Type B pancreatic cell (in vitro differentiated cells): ENCODE data around the gene VPS72. TPM values are rescaled to one million over a fixed set of nuclear protein-coding genes. Genes with fewer than 3 reads are reported as not detected.

ENCODE experiments used
- DNase-seq: peaks from one replicate; pipeline ENCODE4 v3.0.0; 2021; ENCODE audit warnings: mixed read lengths; ENCODE audit not compliant: unreplicated experiment; ENCODE audit errors: extremely low spot score
- H3K27ac Mint-ChIP-seq: 2 replicates; pipeline ENCODE4 v1.8.0; 2021; ENCODE audit warnings: mild to moderate bottlenecking, mixed read lengths
- H3K27me3 Mint-ChIP-seq: 2 replicates; pipeline ENCODE4 v1.8.0; 2021; ENCODE audit warnings: mixed read lengths
- H3K36me3 Mint-ChIP-seq: 2 replicates; pipeline ENCODE4 v1.8.0; 2021; ENCODE audit warnings: mixed read lengths
- H3K4me1 Mint-ChIP-seq: one replicate; pipeline ENCODE4 v1.8.0; 2021; ENCODE audit warnings: mixed read lengths; ENCODE audit not compliant: unreplicated experiment
- H3K4me3 Mint-ChIP-seq: 2 replicates; pipeline ENCODE4 v1.8.0; 2021; ENCODE audit warnings: mild to moderate bottlenecking, mixed read lengths
- H3K9me3 Mint-ChIP-seq: 2 replicates; pipeline ENCODE4 v1.8.0; 2021; ENCODE audit warnings: mixed read lengths
- CTCF ChIP-seq: fragments of 200-600 bp; sonication (generic); conservative IDR thresholded peaks from 2 replicates; pipeline ENCODE4 v1.5.0; 2021; ENCODE audit warnings: antibody characterized with exemption, mild to moderate bottlenecking
- total RNA-seq: library from RNA; stranded (reverse); gene quantifications from 2 replicates; pipeline ENCODE4 v1.2.1, GENCODE V29; 2021; ENCODE audit warnings: low replicate concordance

The VPS72 gene
- total RNA-seq, 1 donor from 2014 or later = 95.8 TPM

DNA sequence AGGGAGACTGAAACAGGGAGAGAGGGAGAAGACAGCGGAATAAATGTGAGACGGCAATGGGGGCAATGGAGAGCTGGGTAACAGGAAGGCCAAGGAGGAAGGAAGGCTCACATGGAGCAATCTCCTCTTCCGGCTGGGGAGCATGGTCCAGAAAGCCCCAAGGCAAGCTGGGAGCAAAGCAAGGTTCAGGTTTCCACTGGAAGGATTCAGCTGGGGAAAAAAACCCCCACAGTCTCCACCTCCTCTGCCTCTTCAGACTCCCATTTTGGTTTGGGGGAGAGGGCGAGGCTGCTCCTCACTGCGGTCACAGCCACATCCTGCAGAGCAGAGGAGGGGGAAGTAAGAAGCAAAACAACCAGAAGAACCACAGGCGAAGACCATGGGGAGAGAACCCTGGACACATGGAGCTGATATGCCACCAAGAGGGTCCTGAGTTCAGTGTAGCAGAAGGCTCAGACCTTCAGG is 32.9 kb downstream of the VPS72 start:
- no peak for DNase-seq
- no peak overlapping the region for H3K27ac Mint-ChIP-seq
- no peak overlapping the region for H3K4me3 Mint-ChIP-seq
- H3K4me1 Mint-ChIP-seq = no peaks in the 10 kb centered on the region
- no peaks in the 10 kb centered on the region for H3K9me3 Mint-ChIP-seq
- no peaks in the 10 kb centered on the region for H3K27me3 Mint-ChIP-seq
- peaks cover 14% of the 10 kb centered on the region for H3K36me3 Mint-ChIP-seq
- TF ChIP-seq CTCF = no peak

DNA sequence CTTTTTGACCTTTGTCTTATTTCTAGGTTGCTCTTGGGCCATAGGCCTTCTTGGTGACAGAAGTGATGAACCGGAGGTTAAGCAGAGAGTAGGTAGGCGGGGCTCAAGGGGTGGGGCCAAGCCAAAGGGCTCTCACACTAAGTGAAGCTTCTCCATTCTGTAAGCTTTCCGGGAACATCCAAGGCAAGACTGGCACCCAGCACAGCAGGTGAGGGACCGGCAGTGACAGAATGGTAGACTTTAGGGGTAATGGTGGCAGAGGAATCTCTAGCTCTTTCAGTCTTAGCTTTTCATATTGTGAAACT is 33.5 kb downstream of the VPS72 start, which contains the start of gene TNFAIP8L2:
TNFAIP8L2 (plus strand) TSS at position 135 of the 305 bp plus-strand sequence. CDS start 2,049 bp downstream, outside the sequence.
- H3K27me3 Mint-ChIP-seq = no peaks in the 10 kb centered on the region
- H3K4me3 Mint-ChIP-seq = no peak within 1 kb of the TSS
- TF ChIP-seq CTCF = no peak
- H3K4me1 Mint-ChIP-seq = no peaks in the 10 kb centered on the region
- peak within 1 kb of the TSS; percentile 67 for H3K27ac Mint-ChIP-seq
- DNase-seq = no peak
- H3K36me3 Mint-ChIP-seq = peaks cover 9% of the 10 kb centered on the region
- H3K9me3 Mint-ChIP-seq = no peaks in the 10 kb centered on the region

- Mint-ChIP-seq H3K36me3 (peaks cover 4% of the 10 kb centered on the region), H3K27me3 (peaks cover 12% of the 10 kb centered on the region)
- no peak for TF ChIP-seq CTCF
Measured at GRCh38 chr1:151147665-151148064, 42.3 kb downstream of the VPS72 start.

DNA sequence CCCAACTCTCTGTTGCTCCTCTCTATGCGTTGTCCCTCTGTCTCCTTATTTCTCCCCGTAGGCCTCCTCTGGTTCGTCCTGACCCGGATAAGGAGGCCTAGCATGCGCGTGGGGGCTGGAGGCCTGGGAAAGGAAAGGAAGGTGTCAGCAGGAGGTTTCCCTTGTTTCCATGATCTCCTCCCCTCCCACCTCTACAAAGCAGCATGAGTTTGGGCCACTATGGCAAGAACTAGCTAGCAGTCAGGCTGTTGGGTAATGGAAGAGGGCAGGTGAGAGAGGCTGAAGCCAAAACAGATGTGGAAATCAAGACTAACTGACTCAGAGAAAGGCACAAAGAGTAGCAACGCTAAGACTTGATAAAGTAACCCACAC is 42.9 kb downstream of the VPS72 start:
- H3K9me3 Mint-ChIP-seq = no peaks in the 10 kb centered on the region
- peaks cover 4% of the 10 kb centered on the region for H3K36me3 Mint-ChIP-seq
- peaks cover 12% of the 10 kb centered on the region for H3K27me3 Mint-ChIP-seq
- peaks cover 38% of the 10 kb centered on the region for H3K4me1 Mint-ChIP-seq
- no peak for DNase-seq
- peak overlapping the region; percentile 93 for H3K4me3 Mint-ChIP-seq
- TF ChIP-seq CTCF = no peak
- peak overlapping the region; percentile 82 for H3K27ac Mint-ChIP-seq

More at GRCh38 chr1:151147665-151148064, 42.3 kb downstream of the VPS72 start:
- H3K9me3 Mint-ChIP-seq = no peaks in the 10 kb centered on the region
- H3K4me3 Mint-ChIP-seq = peak overlapping the region; percentile 93
- no peak for DNase-seq
- peaks cover 38% of the 10 kb centered on the region for H3K4me1 Mint-ChIP-seq
- no peak overlapping the region for H3K27ac Mint-ChIP-seq

GRCh38 chr1:151146412-151147131 is 43.4 kb downstream of the VPS72 start, which contains the start of gene SEMA6C:
TSS of gene SEMA6C (minus strand) at chr1:151146631. CDS start at chr1:151142621, 4,010 bp downstream.
- Mint-ChIP-seq H3K27ac (peak within 1 kb of the TSS; percentile 82), H3K4me3 (peak within 1 kb of the TSS; percentile 93), H3K9me3 (no peaks in the 10 kb centered on the region), H3K4me1 (peaks cover 38% of the 10 kb centered on the region), H3K36me3 (peaks cover 4% of the 10 kb centered on the region), H3K27me3 (peaks cover 12% of the 10 kb centered on the region)
- TF ChIP-seq CTCF = no peak
- peak; percentile 92 for DNase-seq
